HG02852 (cell line): ENCODE measurements around the gene SPATA46.

Experiments used
- ATAC-seq: cut with Tn5 transposase; IDR thresholded peaks from one replicate; pipeline ENCODE4 v1.9.1; 2021; ENCODE audit warnings: mild to moderate bottlenecking, moderate library complexity; ENCODE audit not compliant: unreplicated experiment

SPATA46 gene

GRCh38 chr1:162391790-162392563 lies 15.3 kb upstream of the SPATA46 start:
- ATAC-seq, result no peak

DNA sequence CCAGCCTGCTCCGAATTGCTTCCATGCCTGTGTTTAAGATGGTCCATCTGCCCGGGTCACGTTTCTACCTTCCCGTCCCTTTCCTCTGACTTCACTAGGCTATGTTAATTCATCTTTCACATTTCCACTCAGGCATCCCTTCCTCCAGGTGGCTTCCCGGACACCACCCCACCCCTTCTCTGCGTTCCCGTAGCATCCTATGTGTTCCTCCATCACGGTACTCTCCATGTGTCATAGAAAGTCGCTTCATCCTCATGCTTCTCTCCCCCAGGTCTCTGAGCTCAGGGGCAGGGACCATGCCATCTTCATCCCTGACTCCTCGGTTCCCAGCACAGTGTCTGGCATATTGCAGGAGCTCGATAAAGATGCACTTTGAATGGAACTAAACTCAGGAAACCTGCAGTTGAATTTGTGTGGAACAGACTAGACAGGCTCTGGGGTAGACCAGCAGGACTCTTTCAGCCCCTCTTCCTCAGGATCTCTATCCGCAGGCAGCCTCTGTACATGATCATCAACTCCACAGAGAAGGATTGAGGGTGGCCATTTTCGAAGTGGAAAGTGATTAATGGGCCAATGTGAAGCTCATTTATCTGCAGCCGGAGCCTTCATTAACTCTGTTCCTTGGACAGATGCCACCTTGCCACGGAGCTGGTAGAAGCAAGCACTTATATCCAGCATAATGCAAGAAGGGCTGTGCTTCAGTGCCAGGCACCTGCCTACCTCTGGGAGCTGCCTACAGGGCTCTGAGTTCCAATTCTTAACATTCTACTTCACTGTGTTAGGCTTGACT lies 13.9 kb upstream of the SPATA46 start:
- no peak for ATAC-seq

DNA sequence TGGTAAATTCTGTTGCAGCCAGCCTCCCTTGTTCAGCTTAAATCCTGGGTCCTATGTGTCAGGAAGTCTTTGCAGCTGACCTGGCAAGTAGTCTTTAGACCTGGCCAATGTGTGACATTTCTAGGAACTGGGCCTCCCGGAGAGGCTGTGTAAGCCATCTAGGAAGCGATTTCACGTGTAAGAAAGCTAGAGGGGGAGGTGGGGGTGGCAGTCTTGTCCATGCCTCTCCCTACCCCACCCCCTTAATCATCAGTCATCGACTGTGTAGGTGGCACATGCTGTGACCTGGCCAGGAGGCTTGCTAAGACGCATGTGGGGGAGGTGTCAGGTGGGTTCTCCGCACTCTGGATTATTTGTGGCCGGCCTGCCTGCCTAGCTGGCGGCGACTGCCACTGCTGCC lies 13.3 kb upstream of the SPATA46 start:
- no peak for ATAC-seq

DNA sequence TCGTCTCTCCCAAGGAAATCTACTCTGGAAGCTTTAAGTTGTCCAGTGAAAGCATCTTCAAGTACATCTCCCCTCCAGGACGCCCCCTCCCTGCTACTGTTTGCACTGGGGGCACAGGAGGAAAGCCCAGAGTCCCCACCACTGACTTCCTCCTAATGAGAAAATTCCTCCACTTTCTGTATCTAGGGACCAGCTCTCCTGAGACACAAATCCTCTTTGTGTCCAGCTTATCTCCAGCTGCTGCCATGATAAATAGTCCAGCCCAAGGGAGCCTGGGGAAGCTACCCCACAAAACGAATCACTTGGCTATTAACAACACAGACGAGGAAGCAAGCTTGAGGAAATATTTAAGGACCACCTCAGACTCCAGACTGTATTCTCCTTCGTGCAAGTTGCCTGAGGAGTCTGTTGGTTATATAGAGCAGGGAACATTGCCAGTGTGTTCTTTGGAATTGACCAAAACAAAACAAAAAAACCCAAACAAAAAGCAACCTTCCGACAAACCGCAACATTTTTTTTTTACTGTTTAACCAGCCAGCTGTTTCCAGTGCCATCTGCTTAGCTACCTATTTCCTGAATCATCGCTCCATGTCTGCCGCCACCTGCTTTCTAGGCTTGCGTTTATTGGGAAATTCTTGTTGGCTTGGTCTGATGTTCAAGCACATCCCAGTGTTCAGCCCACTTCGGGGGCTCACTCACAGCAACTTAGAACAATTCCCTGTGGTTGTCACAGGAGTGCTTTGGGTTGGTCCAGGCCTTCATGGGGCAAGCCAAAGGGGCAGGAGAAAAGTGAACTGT lies 12.6 kb upstream of the SPATA46 start:
- ATAC-seq, result no peak

- ATAC-seq, result no peak
These were observed 12.0 kb upstream of the SPATA46 start for GRCh38 chr1:162388615-162389014.

DNA sequence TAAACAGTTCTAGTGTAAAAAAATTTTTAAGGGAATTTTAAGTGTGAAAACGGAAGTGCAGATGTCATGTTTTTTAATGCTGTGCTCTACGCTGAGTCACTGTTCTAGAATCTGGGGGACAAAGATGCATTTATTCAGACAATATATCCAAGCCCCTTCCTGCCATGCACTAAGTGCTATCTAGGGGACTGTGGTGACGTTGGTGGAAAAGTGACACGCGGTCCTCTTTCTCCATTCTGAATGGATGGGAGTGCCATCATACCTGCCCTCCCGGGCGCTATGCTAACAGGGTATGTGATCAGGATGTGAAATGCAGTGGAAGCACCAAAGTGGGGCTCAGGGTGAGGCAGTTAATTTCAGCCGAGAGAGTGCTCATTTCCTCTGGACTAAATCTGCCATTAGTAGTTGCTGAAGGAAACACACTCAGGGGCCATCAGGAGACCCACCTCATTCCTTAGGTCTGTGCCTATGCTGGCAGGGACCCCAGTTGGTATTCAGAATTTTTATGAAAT lies 11.5 kb upstream of the SPATA46 start:
- no peak for ATAC-seq

- ATAC-seq, result no peak
These were observed 10.8 kb upstream of the SPATA46 start for GRCh38 chr1:162387226-162388082.

DNA sequence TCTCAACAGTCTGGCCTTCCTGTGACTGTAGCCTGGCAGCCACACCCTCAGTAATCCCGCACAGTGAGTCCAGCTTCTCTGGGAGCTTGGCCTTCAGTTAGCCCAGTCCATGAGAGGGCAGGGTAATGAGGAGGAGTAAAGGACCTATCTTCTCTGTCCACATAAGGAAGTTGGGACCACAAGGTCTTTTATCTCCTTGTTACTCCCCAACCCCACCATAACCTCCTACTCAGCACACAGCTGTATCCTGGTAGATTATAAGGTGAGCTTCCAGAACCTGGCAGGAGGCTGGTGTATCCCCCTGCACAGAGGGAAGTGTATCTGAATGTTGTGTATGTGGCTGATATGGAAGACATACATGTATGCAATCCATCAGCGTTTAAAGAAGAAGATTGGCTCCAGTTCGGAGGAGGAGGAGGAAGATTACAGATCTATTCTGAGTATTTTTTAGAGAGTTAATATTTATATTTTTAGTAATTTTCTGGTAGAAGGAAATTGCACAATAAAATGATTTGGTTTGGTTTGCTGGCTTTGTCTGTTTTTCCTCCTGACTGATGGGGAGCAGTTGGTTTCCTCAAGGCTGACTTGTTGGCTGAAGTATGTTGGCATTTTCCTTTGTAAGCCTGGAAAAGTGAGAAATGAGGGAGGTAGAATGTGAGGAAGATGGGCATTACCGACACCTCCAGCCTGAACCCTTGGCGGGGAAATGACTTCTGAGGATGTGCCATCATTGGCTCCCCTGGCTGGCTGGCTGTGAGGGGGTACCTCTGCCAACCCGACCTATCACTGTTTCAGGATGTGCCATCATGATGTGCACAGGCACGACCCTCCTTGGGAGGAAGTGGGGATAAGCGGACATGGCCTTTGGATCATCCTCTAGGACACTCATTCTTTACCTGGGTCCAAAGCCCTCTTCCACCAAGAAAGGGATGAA lies 9.9 kb upstream of the SPATA46 start:
- no peak for ATAC-seq

GRCh38 chr1:162385702-162386101 lies 9.0 kb upstream of the SPATA46 start:
- no peak for ATAC-seq

- no peak for ATAC-seq
These were observed 8.6 kb upstream of the SPATA46 start for GRCh38 chr1:162385280-162385623.

DNA sequence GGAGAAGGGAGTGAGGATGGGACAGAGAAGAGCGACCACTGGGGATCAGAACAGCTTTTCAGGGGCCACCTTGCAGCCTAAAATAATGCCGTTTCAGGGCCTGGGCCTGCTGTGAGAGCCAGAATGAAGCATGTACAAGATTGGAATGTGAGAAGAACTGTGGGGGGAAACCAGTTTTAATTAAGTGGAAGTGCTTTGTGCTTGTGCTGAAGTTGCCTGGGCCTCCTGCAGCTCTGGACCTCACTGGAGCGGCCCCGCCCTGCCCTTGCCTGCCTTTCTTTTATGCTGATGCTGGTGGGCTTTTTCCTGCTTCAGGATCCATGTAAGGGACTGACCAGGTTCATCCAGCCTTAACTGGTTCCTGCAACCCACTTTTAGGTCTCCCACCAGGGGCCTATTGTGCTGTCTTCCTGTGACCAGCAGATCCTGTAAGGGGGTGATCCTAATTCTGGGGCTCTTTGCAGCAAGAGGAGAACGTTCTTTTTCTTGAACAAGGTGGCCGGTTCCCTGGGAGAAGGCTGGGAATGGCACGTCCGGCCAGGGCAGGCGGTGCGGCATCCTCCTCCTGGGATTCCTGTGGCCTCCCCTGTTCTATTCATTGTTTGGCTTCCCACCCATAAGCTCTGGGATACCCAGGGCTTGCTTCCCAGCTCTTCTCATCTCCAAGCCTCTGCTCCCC lies 8.1 kb upstream of the SPATA46 start:
- ATAC-seq, result no peak

- ATAC-seq, result no peak
These were observed 7.5 kb upstream of the SPATA46 start for GRCh38 chr1:162384116-162384515.

DNA sequence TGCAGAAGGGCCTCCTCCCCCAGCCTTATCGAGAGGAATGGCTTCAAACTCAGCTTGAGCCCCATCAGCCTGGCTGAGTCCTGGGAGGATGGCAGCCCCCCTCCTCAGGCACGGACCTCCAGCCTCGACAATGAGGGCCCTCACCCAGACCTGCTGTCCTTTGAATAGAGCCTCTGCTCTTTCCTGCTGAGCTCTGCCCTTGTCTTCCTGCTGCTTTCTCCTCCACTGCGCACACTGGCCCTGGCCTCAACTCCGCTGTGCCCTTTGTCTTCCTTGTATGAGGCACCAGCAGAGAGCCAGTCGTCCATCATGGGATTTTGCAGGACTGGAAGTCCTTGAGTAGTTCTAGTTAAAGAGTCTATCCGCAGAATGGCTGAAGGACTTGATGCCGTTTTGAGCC lies 6.9 kb upstream of the SPATA46 start:
- ATAC-seq, result no peak

GRCh38 chr1:162383091-162383490 lies 6.4 kb upstream of the SPATA46 start:
- ATAC-seq, result no peak

- ATAC-seq, result no peak
These were observed 5.5 kb upstream of the SPATA46 start for GRCh38 chr1:162381941-162382750.

- no peak for ATAC-seq
These were observed 4.7 kb upstream of the SPATA46 start, which contains the start of gene C1orf226 for GRCh38 chr1:162381383-162381782. Gene C1orf226 (plus strand): TSS chr1:162381728. CDS start chr1:162381902, 174 bp downstream.

GRCh38 chr1:162380061-162380846 lies 3.6 kb upstream of the SPATA46 start:
- no peak for ATAC-seq
